Measurements from ENCODE around the gene ILK.

ILK gene

GRCh38 chr11:6603287-6604080 is at the start of gene ILK, which contains the start of gene RRP8:
ILK (plus strand) TSS chr11:6603774; CDS start chr11:6604272, 498 bp downstream.
RRP8 (minus strand) TSS chr11:6603616; CDS start chr11:6603502, 114 bp downstream.
- Mint-ChIP-seq H3K9me3 (no peaks in the 10 kb centered on the region), H3K36me3 (peaks cover 35% of the 10 kb centered on the region), H3K4me1 (peaks cover 28% of the 10 kb centered on the region), H3K27ac (no peak within 1 kb of the TSS), H3K4me3 (no peak within 1 kb of the TSS), H3K27me3 (no peaks in the 10 kb centered on the region)
- peak; percentile 93 for ATAC-seq

- Mint-ChIP-seq H3K9me3 (no peaks in the 10 kb centered on the region), H3K4me3 (no peak overlapping the region), H3K36me3 (peaks cover 22% of the 10 kb centered on the region), H3K27me3 (no peaks in the 10 kb centered on the region), H3K4me1 (no peaks in the 10 kb centered on the region), H3K27ac (no peak overlapping the region)
- no peak for ATAC-seq
These were observed 48.5 kb upstream of the ILK start for GRCh38 chr11:6554828-6555706.

GRCh38 chr11:6556139-6556949 is 47.2 kb upstream of the ILK start:
- Mint-ChIP-seq H3K27me3 (no peaks in the 10 kb centered on the region), H3K27ac (no peak overlapping the region), H3K4me3 (no peak overlapping the region), H3K4me1 (no peaks in the 10 kb centered on the region), H3K9me3 (no peaks in the 10 kb centered on the region), H3K36me3 (peaks cover 28% of the 10 kb centered on the region)
- ATAC-seq = no peak

- Mint-ChIP-seq H3K4me1 (no peaks in the 10 kb centered on the region), H3K36me3 (peaks cover 35% of the 10 kb centered on the region), H3K27me3 (no peaks in the 10 kb centered on the region), H3K27ac (no peak overlapping the region), H3K4me3 (no peak overlapping the region), H3K9me3 (no peaks in the 10 kb centered on the region)
- no peak for ATAC-seq
These were observed 46.5 kb upstream of the ILK start for GRCh38 chr11:6557063-6557462.

- Mint-ChIP-seq H3K9me3 (no peaks in the 10 kb centered on the region), H3K27ac (no peak overlapping the region), H3K4me1 (no peaks in the 10 kb centered on the region), H3K36me3 (peaks cover 41% of the 10 kb centered on the region), H3K27me3 (no peaks in the 10 kb centered on the region), H3K4me3 (no peak overlapping the region)
- ATAC-seq = no peak
These were observed 45.6 kb upstream of the ILK start for GRCh38 chr11:6557761-6558674.

- Mint-ChIP-seq H3K4me3 (no peak overlapping the region), H3K36me3 (peaks cover 47% of the 10 kb centered on the region), H3K27ac (no peak overlapping the region), H3K27me3 (no peaks in the 10 kb centered on the region), H3K4me1 (no peaks in the 10 kb centered on the region), H3K9me3 (no peaks in the 10 kb centered on the region)
- no peak for ATAC-seq
These were observed 44.2 kb upstream of the ILK start for GRCh38 chr11:6559369-6559768.

- Mint-ChIP-seq H3K4me1 (peaks cover 4% of the 10 kb centered on the region), H3K27me3 (no peaks in the 10 kb centered on the region), H3K27ac (no peak overlapping the region), H3K9me3 (no peaks in the 10 kb centered on the region), H3K4me3 (no peak overlapping the region), H3K36me3 (peaks cover 53% of the 10 kb centered on the region)
- no peak for ATAC-seq
These were observed 42.3 kb upstream of the ILK start for GRCh38 chr11:6561288-6561687.

- H3K9me3 Mint-ChIP-seq = no peaks in the 10 kb centered on the region
- no peak for ATAC-seq
- peaks cover 4% of the 10 kb centered on the region for H3K4me1 Mint-ChIP-seq
- no peaks in the 10 kb centered on the region for H3K27me3 Mint-ChIP-seq
- H3K36me3 Mint-ChIP-seq = peaks cover 51% of the 10 kb centered on the region
- no peak overlapping the region for H3K4me3 Mint-ChIP-seq
- no peak overlapping the region for H3K27ac Mint-ChIP-seq
These were observed 40.4 kb upstream of the ILK start for GRCh38 chr11:6563121-6563619.

GRCh38 chr11:6563667-6564066 is 39.9 kb upstream of the ILK start:
- H3K4me3 Mint-ChIP-seq = no peak overlapping the region
- no peak for ATAC-seq
- no peaks in the 10 kb centered on the region for H3K27me3 Mint-ChIP-seq
- H3K9me3 Mint-ChIP-seq = no peaks in the 10 kb centered on the region
- no peak overlapping the region for H3K27ac Mint-ChIP-seq
- H3K36me3 Mint-ChIP-seq = peaks cover 51% of the 10 kb centered on the region
- peaks cover 7% of the 10 kb centered on the region for H3K4me1 Mint-ChIP-seq

GRCh38 chr11:6565325-6565724 is 38.2 kb upstream of the ILK start:
- Mint-ChIP-seq H3K9me3 (no peaks in the 10 kb centered on the region), H3K36me3 (peaks cover 46% of the 10 kb centered on the region), H3K27ac (no peak overlapping the region), H3K27me3 (no peaks in the 10 kb centered on the region), H3K4me3 (no peak overlapping the region), H3K4me1 (peaks cover 9% of the 10 kb centered on the region)
- ATAC-seq = no peak

- no peak for ATAC-seq
- no peak overlapping the region for H3K27ac Mint-ChIP-seq
- no peaks in the 10 kb centered on the region for H3K27me3 Mint-ChIP-seq
- no peaks in the 10 kb centered on the region for H3K9me3 Mint-ChIP-seq
- no peak overlapping the region for H3K4me3 Mint-ChIP-seq
- H3K36me3 Mint-ChIP-seq = peaks cover 45% of the 10 kb centered on the region
- H3K4me1 Mint-ChIP-seq = peaks cover 9% of the 10 kb centered on the region
These were observed 37.4 kb upstream of the ILK start for GRCh38 chr11:6565988-6566703.

- H3K27ac Mint-ChIP-seq = no peak overlapping the region
- H3K27me3 Mint-ChIP-seq = no peaks in the 10 kb centered on the region
- no peak overlapping the region for H3K4me3 Mint-ChIP-seq
- peaks cover 9% of the 10 kb centered on the region for H3K4me1 Mint-ChIP-seq
- peaks cover 47% of the 10 kb centered on the region for H3K36me3 Mint-ChIP-seq
- no peak for ATAC-seq
- no peaks in the 10 kb centered on the region for H3K9me3 Mint-ChIP-seq
These were observed 36.7 kb upstream of the ILK start for GRCh38 chr11:6566704-6567370.

GRCh38 chr11:6567371-6567745 is 36.2 kb upstream of the ILK start:
- no peaks in the 10 kb centered on the region for H3K27me3 Mint-ChIP-seq
- H3K27ac Mint-ChIP-seq = no peak overlapping the region
- no peaks in the 10 kb centered on the region for H3K9me3 Mint-ChIP-seq
- peaks cover 46% of the 10 kb centered on the region for H3K36me3 Mint-ChIP-seq
- ATAC-seq = no peak
- H3K4me3 Mint-ChIP-seq = no peak overlapping the region
- peaks cover 9% of the 10 kb centered on the region for H3K4me1 Mint-ChIP-seq
